CD4-positive, alpha-beta T cell treated with Interleukin-12 subunit alpha and Interleukin-12 subunit beta, for 1 hour (primary cell): ENCODE measurements around the gene SLC7A14.

ENCODE experiments used
- DNase-seq: peaks from one replicate; pipeline ENCODE4 v3.0.0-alpha.2; 2020

Gene SLC7A14

DNA sequence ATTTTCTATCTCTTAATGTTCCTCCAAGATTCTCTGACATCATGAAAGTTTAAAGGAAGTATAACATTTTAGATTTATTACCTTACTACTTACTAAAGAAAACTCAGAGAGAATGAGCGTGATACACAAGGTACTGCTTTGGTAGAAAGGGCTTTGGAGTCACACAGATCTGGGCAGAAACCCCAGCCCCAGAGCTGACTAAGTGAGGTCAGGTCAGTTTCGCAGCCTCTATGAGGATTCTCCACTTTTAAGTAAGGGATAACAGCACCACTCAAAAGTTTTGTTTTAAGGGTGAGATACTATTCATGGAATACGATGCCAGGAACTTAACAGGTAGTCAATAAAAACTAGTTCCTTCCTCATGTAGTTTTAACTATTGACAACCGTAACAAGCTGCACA is 91.1 kb downstream of the SLC7A14 start:
- no peak for DNase-seq

DNA sequence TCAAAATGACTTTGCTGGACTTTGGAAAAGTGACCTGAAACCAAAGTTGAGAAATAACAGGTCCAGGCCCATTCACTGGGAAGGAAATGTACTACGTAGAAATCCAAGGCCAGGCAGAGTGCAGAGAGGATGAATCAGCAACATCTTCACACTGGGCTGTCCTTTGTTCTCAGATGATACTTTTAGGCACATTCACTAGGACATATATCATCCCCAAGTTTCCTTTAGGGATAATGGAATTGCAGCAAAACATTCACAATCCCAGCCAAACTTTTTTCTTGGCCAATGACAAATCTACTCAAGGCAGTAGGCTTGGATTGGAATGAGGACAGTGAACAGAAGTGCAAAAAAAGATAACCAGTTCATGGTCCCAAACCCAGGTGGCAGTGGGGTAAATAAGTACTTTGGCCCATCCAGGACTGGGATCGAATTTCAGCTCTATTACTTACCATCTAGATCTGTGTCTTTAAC is 92.1 kb downstream of the SLC7A14 start:
- no peak for DNase-seq

DNA sequence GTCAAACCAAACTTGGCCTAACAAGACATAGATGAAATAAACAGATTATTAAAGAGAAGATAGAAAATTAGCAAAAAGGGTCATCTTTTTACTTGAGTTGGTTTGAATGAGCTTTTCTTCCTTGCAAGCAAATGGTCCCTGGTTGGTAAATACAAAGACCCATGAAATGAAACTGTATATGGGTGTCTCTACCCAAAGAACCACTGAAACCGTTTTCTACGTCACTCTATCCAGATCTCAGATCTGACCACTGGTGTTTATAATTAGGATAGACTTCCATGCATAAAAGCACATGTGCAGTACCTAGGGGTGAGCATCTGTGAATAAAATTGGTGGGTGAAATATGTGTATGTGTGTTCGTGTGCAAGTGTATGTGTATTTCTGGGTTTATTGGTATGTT is 94.0 kb downstream of the SLC7A14 start:
- DNase-seq, result no peak

DNA sequence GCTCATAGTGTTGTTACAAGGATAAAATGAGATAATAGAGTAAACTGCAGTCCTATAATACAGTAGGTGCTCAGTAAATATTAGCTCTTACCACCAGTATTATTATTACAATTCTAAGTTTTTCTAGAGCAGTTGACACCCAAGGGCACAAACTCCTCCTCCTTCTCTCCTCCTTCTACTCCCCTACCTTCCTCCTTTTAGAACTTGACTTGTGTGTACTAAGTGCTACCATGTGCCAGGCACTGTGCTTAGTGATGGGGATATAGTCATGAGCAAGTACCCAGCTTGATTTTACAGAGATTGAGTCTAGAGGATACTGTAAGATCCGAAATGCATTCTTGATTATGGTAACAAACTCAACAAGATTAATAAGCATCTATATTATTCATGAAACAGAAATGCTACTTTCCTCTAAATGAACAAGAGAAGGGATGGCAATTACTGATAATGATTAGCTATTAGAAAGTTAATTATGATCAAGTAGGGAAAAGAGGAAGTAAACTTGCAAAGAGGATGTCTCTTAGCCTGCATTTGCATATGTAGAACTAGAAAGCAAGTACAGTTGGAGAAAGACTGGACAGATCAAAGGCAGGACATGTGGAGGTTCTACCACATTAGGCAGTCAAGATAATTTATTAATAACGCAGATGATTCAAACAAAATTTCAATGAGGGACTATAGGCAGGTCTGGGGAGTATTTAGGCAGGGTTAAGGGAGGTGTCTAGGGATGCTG is 94.9 kb downstream of the SLC7A14 start:
- DNase-seq, result no peak

DNA sequence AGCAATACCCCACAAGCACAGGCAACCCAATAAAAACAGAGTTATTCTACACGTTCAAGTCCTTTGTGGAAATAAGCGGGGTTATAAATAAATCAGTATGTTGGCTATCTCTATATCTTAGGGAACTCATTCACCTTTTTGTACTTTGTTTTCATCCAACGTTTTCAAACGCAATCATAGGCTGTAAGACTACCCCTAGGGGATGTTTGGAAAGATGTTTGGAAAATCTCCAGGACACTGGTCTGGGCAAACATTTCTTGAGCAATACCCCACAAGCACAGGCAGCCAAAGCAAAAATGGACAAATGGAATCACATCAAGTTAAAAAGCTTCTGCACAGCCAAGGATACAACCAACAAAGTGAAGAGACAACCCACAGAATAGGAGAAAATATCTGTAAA is 97.1 kb downstream of the SLC7A14 start:
- DNase-seq, result no peak

DNA sequence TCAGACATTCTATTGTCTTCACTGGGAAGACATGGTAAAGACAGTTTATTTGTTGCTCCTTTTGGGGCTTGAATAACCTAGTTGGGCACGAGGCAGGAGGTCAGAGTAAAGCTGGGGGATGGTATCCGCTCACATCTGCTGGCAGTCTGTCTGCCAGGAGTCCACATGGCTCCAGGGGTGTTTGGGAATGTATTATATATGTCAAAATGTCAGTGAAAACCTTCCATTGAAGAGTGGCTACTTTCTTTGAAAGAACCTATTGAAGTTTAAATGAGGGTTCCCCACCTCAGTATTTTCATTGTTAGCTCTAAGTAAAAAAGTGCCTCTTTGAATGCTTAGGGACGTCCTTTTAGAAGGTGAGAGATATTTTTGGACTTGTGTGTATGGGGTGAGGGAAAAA is 98.8 kb downstream of the SLC7A14 start:
- DNase-seq, result no peak

DNA sequence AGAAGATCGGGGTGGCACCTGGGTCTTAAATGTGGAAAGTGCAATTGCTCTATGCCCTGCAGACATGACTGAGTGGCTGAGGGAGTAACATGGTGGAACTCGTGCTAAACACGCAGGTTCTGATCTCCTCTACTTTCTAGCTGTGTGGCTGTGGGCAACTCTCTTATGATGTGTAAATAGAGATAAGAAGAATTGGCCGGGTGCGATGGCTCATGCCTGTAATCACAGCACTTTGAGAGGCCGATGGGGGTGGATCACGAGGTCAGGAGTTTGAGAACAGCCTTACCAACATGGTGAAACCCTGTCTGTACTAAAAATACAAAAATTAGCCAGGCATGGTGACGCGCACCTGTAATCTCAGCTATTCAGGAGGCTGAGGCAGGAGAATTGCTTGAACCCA is 99.5 kb downstream of the SLC7A14 start:
- DNase-seq, result no peak

DNA sequence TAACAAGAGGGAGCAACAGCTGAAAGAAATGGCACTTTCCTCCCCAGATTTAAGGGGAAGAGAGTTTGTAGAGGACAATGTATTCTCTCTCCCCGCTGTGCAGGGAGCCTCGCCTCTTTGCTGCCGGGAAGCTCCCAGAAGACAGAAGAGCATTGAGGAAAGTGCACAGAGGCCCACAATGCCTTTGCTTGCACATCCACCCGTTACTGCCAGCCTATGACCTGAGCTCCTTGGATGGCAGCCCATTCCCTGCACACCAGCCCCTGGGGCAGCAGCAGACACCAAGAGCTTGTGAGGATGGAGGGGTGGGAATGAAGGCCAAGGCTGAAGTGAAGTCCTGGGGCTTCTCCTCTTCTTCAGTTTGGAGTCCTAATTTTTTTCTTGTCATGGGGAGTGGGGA is 100.2 kb downstream of the SLC7A14 start:
- no peak for DNase-seq

DNA sequence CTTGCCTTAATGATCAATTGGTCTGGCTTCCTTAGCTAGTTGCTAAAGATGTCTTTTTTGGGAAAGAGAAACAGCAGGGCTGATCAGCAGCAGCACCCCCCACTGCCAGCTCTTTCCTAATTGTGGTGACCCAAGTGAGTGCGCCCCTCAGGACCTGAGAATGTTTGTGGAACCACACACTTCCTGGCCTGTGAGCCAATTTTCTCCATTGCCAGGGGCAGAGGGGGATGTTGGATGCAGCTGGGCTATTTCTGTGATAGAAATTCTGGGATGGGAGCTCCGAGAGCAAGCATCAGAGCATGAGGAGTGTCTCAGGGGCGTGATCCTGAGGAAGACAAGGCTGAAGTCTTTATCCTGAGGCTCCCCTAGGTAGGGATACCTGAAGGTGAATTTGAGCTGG is 100.6 kb downstream of the SLC7A14 start:
- no peak for DNase-seq

DNA sequence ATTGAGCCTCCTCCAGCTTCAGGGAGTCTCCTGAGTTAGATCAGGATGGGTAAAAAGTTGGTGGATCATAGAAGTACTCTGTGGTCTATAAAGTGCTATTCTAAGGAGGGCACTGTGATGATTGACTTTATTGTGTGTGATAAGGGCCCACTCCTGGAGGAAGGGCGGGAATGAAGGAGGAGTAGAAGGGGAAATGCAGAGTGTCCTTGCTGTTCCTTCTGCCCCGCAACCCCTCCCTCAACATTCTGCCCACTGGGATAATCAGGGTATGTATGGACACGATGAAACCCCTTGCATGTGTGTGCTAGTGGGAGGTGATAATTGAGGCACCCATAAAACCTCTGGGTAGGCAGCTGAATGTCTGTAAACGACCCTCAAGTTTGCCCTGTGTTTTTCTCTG is 101.0 kb downstream of the SLC7A14 start:
- DNase-seq, result no peak

DNA sequence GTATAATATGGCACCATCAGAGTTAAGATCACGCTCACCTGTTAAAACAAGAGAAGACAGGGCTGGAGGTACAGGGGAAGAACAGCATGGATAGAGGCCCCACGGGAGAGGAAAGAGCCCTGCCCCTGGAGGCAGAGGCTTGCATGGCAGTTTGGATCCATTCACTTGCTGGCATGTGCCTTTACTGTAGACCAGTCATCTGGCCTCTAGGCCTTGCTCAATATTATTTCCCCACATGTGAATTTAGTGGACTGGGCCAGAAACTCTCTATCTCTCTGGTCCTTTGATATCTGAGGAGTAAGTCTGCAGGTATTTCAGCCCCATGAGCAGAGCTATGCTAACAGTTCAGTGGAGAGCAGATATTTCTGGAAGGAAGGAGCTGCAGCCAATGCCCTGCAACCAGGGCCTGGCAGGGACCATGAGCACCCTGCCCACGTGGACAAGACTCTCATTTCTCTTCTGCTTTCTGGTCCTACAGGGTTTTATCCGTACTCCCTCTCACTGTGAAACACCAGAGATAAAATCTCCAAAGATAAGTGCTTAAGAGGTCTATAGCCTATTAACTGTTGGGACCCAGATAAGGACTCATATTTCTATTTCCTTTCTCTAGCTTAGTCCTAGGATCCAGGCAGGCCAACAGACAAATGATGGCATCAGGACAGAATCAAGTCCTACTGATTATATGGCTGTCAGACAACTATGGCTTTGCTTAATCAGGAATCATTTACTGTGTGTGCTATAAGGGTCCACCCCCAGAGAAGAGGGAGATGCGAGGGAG is 102.2 kb downstream of the SLC7A14 start:
- no peak for DNase-seq

DNA sequence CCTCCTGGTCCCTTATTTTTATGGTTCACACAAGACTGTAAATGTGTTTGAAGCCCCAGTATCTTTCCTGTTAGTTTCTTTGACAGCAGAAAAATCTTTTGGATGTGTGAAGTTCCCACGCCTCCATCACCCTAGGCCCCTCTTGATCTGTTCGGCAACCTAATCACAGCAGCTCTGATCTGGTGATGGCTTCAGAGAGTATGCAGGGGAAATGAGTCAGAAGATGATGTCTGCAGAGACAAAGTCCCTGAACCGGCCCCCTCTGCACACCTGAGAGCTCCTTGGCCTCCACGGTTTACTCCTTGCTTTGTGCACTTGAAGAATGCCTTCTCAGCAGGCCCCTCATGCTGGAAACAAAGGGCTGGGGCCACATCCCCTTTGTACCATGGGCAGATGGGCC is 103.7 kb downstream of the SLC7A14 start:
- DNase-seq, result no peak

DNA sequence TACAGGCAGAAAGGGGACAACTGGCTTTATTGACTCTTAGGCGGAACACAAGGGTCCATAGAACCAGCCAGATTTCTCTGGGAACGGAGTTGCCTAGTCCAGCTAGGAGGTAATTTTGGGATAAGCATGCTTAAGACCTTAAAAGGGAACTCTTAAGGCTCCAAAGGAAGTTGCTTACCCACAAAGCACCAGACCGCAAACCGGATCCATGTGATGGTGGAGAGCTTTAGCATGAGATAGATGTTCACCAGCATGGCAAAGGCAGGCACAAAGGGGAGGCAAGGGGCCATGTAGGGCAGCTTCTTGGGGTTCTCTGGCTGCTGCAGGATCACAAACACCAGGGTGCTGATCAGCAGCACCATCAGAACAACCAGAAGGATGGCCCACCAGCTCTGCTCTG is 105.8 kb downstream of the SLC7A14 start:
- DNase-seq, result no peak

DNA sequence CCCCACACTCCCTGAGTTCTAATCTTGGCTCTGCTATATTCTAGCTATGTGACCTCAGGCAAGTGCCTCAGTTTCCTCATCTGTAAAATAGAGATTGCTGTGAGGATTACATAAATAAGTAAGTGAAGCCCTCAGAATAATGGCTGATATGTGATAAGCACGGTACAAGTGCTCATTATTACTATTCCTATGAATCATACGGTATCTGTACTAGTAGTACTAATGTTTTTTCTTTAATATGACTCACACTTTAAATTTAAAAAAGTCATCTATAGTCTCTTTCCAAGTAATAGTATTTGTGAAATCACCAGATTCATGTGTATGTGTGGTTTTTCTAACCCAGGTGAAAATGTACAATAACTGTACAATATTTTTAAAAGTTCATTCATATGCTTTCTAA is 108.5 kb downstream of the SLC7A14 start:
- DNase-seq, result no peak

DNA sequence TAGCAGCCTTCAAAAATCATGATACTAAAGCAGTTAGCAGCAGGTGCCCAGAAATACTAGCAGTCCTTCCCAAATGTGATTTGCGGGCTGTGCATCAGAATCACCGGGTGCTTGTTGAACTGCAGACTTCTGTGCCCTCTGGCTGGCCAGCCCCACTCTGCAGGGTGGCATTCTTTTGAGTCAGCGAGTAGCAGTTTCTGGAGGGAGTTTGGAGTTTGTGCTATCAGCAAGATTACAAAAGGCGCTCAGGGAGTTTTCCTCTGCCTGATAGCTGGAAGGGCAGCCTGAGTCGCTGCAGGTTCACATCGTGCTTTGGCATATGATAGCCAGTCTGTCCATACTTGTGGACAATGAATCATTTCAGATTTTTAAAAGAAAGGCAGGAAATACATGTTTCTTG is 109.6 kb downstream of the SLC7A14 start:
- no peak for DNase-seq

DNA sequence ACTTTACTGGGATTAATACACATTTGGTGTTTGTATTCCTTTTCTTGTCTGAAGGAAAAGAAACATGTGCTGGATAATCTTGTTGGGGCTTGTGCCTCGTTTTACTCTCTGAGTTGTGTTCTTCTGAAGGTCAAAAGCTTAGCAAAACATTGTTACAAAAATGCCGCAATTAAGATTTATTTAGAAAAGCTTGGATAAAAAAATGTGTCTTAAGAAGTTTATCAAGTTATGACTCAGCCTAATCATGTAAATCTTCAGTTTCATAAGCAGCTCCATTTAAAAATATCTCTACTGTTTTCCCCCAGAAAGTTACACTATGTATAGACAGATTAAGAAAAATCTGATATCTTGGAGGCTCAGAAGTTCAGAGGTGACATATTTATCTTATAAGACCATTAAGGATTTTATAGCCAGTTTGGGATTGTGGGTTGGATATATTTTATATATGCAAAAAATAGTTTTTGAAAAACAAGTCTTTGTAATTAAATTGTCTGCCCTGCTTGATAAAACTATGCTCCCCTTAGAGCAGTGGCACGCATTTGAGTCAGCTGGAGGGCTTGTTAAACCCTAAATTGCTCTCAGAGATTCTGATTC is 110.7 kb downstream of the SLC7A14 start:
- no peak for DNase-seq

DNA sequence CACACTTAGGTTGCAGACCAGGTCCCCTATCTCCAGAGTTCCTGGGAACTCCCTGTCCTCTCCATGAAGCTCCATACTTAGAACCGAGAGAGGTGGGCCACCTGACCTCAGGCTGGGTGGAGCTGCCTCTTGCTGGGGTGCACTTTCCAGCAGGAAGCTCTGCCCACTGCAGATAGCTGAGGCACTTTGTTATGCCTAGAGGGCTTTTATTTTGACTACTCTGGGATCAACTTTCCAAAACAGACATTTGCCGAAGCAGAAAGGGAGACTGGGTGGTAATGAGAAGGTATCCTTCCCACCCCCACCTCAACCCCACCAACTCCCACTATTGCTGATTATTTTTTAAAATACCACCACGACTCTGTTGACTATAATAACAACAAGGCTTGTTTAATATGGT is 112.5 kb downstream of the SLC7A14 start:
- DNase-seq, result no peak

DNA sequence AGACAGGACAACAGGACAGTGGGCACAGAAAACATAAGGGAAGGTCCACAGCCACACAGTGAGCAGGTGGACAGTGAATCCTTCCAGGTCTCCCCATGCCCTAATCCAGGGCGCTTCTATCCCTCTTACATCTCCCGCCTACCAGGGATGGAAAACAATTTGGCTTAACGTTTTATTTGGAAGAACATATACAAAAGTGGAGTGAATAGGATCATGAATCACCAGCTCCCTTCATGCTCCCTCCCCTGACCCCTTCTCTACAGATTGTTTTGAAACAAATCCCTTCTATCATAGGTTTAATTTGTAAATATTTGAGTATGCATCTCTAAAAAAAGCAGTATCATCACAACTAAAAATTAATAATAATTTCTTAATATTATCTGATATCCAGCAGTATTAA is 114.7 kb downstream of the SLC7A14 start:
- no peak for DNase-seq

DNA sequence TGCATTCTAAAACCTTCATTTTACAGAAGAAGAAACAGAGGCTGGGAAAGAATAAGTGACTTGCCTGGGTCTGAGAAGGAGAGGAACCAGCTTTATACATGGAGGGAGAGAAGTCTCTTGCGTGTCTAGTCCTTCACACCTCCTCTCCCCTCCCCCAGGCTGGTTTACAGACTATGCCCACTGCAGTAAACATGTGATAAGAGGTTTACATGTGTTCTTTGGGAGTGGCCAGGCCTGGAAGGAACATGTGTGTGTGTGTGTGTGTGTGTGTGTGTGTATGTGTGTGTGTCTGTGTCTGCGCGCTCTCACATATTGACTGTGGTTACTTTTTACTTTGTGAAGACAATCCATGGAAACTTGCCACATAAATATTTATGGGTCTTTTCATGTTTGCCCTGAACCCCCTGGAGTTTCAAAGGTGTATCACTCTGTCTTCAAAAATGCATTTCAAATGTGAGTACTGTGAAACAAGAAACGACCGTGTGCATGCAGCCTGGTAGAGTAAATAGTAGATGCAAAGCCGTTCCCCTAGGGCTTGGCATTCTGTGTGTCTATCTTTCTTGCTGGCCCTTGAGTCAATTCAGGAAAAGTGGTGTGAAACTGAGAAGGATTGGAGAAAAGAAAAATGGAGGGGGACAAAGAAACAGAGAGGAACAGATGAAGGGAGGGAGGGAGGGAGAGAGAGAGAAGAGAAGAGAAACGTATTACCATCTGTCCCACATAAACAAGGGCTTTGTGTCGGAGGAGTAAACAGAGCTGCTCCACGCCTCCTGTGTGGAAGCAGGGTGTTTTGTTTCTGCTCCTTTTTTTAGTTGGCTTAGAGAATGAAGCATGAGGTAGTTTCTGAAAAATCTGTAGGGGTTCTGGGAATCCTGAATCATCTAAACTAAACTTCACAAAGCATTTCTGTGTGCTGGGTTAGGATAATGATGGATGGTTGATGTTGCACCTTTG is 115.5 kb downstream of the SLC7A14 start:
- DNase-seq, result no peak

DNA sequence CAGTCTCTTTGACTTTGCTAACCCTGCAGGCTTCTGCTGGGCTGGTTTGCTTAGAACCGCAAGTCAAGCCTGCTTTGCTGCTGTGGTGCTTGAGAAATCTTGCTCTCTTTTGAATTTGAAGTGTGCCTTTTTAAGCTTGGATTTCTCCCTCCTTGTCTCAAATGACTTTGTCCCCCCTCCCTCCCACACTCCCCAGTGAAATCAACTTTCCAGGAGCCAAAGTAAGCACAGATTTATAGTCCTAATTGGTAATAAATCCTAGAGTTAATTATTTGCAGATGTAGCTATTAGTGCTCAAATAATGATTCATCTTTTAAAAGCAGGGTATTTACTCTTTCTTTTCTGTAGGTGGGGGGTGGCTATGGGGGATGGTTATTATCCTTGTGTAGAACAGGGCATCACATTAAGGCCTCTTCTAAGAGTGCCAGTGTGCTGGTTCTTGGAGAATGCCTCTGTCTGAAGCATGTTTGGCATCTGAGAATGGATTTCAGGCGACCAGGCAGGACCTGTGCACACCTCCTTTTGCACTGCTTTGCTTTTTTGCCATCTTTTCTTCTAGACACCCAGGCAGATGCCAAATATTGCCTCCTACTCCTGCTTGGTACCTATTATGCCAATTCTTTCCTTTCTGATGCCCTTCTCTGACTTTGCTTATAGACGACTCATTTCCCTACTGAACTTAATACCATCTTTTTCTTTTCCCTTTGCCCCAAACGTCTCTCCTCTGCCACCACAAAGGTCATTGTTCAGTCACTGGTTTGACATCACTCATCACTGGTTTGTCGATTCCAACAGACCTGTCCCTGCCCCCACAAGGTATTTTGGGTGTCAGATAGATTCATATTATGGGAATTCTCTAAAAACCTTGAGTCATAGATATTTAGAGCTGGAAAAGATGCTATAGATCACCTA is 116.5 kb downstream of the SLC7A14 start:
- no peak for DNase-seq

DNA sequence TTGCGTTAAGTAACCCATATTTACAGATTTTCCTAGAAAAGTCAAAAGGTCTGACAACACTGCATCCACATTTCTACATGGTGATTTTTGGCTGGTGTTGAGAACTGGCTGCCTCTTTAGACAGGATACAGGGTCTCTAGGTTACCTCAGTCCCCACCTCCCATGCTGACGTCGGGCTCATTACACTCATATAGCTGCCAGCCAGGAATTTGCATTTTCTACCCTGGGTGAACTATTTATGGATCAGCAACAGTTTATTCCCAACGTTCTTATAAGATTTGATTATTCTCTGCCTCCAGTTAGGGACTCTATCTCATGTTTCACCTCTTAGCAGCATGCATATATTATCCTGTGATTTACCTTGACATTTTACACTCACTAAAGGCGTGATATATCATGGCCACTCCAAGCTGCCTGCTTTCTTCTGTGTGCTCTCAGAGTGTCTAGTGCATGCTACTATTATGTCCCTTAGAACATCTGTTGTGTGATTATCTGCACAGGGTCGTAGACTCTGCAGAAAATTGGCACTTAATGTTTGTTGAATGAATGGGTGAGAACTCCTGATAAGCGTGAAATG is 118.2 kb downstream of the SLC7A14 start:
- no peak for DNase-seq

DNA sequence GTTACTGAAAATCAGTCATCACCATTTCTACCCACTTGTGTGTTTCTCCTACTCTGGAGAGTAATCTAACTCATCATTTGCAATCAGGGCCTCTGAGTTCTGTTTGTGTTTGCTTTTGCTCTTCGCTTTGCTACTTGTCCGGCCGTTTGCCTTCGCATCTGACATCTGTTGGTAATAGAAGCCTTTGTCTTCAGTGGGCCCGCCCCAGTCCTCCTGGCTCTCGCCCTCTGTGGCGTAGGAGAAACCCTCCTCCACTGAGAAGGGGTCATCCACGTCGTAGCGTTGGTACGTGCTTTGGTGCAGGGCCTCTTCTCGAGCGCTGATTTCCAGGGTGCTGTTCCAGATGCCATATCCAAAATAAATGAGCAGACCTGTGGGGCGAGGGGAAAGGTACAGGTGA is 118.9 kb downstream of the SLC7A14 start:
- DNase-seq, result no peak
